HG02943 (cell line): ENCODE data around the gene CR1L.
"Not testable (repeated sequence)": the region's sequence is repeated elsewhere in the genome, so short reads cannot be mapped to it uniquely, and the experiment has no call there.

ENCODE experiments used
- ATAC-seq: cut with Tn5 transposase; IDR thresholded peaks from one replicate; pipeline ENCODE4 v1.9.1; 2021; ENCODE audit warnings: mild to moderate bottlenecking, low read depth, moderate library complexity; ENCODE audit not compliant: unreplicated experiment

CR1L gene

DNA sequence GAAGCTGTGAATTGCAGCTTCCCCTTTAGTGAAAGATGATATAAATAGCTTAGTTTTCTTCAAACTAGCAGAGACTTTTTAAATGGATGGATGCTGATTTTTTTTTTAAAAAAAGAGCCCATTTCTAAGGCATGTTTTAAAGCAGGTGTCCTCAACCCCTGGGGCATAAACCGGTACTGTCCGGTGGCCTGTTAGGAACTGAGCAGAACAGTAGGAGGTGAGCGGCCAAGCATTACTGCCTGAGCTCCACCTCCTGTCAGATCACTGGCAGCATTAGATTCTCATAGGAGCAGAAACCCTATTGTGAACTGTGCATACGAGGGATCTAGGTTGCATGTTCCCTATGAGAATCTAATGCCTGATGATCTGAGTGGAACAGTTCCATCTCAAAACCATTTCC, 31.2 kb downstream of the CR1L start:
- no peak for ATAC-seq

DNA sequence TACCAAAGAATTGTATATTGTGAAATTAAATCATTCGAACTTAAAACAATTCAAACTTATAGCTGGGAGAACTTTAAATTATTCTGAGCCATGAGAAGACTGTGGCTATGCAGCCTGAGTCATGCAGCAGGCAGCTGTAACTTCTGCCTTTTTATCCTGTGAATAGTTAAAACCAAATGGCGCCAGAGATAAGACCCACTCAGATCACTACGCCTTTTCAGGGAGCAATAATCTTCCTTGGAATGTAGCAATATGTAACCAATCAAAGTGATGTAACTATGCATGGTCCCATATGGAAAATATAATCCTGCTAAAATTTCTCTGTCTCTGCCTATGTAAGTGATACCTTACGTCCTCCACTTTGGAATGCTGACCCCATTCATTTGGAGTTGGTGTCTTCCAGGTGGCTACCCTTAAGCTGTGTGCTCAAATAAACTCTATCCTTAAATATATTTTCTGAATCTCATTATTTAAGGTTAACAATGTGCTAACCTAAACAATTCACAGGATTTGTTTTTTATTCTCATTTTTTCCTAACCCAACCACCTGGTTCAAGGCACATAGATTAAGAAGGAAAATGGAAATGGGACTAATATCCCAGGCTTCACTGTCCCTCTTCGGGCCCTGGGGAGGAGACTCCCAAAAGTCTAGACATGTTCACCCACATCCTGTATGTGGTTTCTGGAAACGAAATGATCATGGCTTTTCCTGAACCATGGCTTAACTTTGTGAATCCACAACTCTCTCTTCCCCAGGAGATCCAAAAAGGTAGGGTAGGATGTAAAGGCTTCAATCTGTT, 35.9 kb downstream of the CR1L start:
- not testable (repeated sequence) for ATAC-seq

GRCh38 chr1:207682872-207683434, 38.0 kb downstream of the CR1L start:
- ATAC-seq: not testable (repeated sequence)

DNA sequence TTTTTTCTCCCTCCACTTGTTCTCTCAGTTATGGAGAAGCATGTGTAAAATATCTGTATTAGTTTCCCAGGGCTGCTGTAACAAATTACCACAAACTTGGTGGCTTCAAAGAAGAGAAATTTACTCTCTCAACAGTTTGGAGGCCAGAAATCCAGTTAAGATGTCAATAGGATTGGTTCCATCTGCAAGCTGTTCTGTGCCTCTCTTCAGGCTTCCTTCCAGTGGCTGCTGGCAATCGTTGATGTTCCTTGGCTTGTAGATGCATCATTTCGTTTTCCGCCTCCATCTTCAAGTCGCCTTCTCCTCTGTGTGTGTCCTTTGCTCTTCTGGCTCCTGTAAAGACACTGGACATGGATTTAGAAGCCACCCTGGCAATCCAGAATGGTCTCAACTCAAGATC, 45.6 kb downstream of the CR1L start:
- ATAC-seq: not testable (repeated sequence)

- no peak for ATAC-seq
Observed at GRCh38 chr1:207691010-207691409, 46.1 kb downstream of the CR1L start.

DNA sequence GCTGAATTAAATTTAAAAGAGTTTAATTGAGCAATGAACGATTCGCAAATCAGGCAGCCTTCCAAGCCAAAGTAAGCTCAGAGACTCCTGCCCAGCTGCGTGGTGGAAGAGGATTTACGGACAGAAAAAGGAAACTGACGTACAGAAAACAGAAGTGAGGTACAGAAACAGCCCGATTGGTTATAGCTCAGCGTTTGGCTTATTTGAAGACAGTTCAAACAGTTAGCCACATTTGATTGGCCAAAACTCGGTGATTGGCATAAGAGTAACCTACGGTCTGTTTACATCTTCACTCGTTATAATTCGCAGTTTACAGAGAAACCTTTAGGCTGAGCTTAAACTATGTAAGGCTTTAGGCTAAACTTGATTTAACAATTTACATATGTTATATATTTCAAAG, 46.9 kb downstream of the CR1L start:
- ATAC-seq: no peak

- not testable (repeated sequence) for ATAC-seq
Observed at GRCh38 chr1:207692291-207692690, 47.4 kb downstream of the CR1L start.

- no peak for ATAC-seq
Observed at GRCh38 chr1:207695891-207696290, 51.0 kb downstream of the CR1L start.

GRCh38 chr1:207698822-207699483, 54.0 kb downstream of the CR1L start:
- no peak for ATAC-seq

DNA sequence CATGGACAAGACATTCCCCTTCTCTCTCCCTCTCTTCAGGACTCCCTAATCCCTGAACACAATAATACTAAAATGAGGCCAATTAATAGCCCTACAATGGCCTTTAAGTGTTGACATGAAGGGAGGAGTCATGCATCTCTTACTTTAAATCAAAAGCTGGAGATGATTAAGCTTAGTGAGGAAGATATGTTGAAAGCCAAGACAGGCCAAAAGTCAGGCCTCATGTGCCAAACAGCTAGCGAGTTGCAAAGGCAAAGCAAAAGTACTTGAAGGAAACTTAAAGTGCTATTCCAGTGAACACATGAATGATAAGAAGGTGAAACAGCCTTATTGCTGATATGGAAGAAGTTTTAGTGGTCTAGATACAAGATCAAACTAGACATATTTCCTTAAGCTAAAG, 57.4 kb downstream of the CR1L start:
- ATAC-seq: no peak

GRCh38 chr1:207703712-207704111, 58.8 kb downstream of the CR1L start:
- no peak for ATAC-seq

GRCh38 chr1:207708004-207708403, 63.1 kb downstream of the CR1L start:
- not testable (repeated sequence) for ATAC-seq

GRCh38 chr1:207711285-207711684, 66.4 kb downstream of the CR1L start:
- no peak for ATAC-seq

DNA sequence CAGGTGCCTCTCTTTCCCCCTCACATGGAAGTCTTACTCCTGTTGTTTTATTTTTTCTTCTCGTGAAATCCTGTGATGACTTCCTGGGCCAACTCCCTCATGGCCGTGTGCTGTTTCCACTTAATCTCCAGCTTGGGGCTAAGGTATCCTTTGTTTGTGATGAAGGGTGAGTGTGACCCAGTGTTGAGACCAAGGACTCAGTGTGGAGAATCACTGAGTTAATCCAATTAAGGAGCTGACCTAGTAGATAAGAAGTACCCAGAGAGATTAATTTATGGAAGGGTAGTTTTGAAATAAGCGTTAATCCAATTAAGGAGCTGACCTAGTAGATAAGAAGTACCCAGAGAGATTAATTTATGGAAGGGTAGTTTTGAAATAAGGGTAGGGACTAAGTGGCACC, 67.8 kb downstream of the CR1L start:
- ATAC-seq: not testable (repeated sequence)

DNA sequence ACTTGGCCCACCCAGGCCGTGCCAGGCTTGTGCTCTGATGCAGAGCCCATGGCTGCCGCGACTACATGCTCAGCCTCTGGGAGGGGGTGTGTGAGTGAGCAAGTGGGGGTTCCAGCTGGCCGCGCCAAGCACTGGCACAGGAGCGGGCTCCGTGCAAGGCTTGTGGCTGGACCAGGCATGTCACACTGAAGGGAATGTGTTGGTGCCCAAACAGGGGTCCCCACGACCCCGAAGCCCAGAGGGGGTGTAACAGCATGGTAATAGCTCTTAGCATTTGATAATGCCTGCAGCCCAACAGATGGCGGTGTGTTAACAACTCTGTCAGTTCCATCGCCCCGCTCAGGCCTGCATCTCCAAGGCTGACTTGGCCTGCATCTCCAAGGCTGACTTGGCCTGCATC, 68.6 kb downstream of the CR1L start:
- ATAC-seq: no peak

- ATAC-seq: no peak
Observed at GRCh38 chr1:207719234-207719633, 74.3 kb downstream of the CR1L start.

DNA sequence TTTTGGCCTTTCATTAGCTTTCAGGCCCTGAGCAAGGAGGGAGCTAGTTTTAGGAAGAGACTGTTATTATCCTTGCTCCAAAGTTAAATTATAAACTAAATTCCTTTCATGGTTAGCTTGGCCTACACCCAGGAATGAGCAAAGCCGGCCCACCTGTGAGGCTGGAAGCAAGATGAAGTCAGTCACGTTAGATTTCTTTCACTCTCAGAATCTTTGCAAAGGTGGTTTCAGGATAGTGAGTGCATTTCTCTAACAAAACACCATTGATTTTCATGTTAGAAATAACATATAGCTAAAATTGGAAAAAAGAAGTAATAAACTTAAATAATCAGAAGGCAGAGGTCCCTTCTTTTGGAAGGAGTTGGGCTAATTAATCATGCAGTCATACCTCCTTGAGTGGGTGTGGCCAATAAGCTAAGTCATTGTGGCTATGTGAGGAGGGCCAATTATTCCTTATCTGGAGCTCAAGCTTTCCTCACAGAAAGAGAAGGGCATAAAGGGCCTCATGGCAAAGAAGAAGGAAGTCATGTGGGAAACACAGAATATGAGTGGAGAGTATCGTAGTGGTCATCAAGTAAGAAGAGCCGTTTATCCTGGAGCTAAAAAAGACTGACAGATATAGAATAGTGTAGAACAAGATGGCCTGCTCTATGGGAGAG, 83.4 kb downstream of the CR1L start:
- not testable (repeated sequence) for ATAC-seq

DNA sequence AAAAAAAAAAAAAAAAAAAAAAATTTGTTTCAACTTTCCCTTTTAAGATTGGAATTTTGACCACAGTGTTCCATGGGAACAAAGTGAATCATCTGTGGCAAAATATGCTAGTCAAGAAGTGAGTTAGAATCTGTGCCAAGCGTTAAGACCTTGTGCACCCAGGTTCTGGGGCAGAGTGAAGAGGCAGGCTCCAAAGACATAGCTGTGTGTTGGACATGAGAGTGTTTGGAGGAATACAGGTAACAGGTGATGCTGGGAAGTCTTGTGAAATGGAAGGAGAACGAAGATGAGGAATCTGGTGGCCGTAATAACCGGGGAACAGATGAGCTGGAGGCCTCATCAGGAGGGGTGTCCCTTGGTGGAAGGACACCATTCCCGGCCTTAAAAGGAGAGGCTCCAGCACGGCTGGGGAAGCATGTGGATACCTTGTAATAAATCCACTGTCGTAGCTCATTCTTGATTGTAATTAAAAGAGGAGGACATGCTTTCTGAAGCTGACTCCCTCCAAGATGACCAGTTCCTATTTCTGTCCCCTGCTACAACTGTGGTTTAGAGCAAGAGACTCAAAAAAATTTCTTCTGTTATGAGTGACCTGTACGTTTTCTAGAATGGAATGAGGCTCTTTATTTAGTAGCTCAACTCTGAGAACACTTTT, 92.7 kb downstream of the CR1L start:
- ATAC-seq: not testable (repeated sequence)

DNA sequence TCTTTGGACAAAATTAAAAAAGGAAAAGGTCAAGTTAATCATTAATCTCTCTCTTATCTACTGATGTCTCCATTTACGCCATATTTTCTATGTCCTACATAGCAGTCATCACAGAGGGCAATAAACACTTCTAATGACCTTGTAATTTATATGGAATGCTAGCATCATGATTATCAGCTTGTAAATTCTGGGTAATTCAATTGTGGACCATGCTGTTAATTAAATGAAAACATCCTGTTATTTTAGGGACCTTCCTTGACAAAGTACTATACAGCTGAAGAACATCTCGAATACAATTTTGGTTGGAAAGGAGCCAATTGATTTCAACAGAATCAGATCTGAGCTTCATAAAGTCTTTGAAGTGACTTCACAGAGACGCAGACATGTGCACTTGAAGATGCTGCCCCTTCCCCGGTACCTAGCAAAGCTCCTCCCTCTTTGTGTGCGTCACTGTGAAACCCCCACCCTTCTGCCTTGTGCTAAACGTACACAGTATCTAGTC, 93.3 kb downstream of the CR1L start:
- not testable (repeated sequence) for ATAC-seq

DNA sequence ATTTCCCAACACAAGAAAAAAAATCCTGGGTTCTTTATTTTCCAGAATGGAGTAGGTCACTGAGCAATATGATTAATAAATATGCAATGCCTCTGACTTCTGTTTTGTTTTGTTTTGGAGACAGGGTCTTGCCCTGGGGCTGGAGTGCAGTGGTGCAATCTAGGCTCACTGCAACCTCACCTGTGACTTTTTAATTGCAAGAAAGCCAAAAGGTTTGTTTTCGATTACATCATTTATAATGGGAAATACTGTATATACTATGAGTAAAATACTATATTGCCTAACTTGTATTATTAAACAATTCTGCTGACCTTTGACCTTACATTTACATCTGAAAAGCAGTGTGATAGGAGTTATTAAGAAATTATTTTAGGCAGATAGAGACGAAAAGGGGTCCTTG, 95.3 kb downstream of the CR1L start:
- ATAC-seq: no peak
